ENCODE measurements around the gene TMEM108.

The TMEM108 gene

DNA sequence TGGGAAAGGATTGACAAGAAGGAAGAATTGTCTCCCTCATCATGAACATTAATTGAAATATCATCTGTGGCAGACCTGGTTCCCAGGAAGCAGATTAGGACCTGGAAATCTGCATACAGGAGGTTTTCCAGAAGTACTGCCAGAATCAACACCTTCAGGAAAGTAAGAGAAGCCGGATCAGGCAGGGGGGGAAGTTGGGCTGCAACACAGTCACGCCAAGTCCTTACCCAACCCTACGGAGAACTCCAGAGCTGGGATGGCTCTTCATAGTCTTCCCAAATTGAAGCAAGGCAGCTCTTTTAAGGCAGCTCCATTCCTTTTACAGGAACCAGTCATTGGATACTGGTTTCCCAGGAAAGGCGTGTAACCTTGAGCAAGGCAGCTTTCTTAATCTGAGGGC, 326.5 kb downstream of the TMEM108 start:
- Histone ChIP-seq H3K9me3 (ENCODE audit: control insufficient read depth, insufficient read depth, low read length) (no peaks in the 10 kb centered on the region), H3K4me2 (ENCODE audit: low read length) (no peak overlapping the region), H4K20me1 (ENCODE audit: control insufficient read depth, insufficient read depth, low read depth, low read length) (no peaks in the 10 kb centered on the region), H3K27ac (ENCODE audit: low read depth, low read length) (no peak overlapping the region), H3F3A (ENCODE audit: control insufficient read depth, insufficient read depth) (no peaks in the 10 kb centered on the region), H3K9me2 (replicated peaks; ENCODE audit: control insufficient read depth, low read length) (no peaks in the 10 kb centered on the region), H3K36me3 (ENCODE audit: control insufficient read depth, low read length) (no peaks in the 10 kb centered on the region), H3K27me3 (ENCODE audit: control insufficient read depth, low read length) (no peaks in the 10 kb centered on the region), H3K79me2 (ENCODE audit: control insufficient read depth, low read length) (no peaks in the 10 kb centered on the region), H3K4me1 (ENCODE audit: control insufficient read depth, low read length) (peaks cover 8% of the 10 kb centered on the region), H3K4me3 (ENCODE audit: low read length) (no peak overlapping the region)
- TF ChIP-seq EZH2phosphoT487 (IDR thresholded peaks at IDR 0.05; ENCODE audit: borderline replicate concordance, low read length) (no peak), CTCF (IDR thresholded peaks at IDR 0.05; ENCODE audit: low read depth, low read length, poor library complexity, severe bottlenecking) (no peak)

GRCh38 chr3:133366921-133367320, 328.7 kb downstream of the TMEM108 start:
- Histone ChIP-seq H3K27me3 (ENCODE audit: control insufficient read depth, low read length) (no peaks in the 10 kb centered on the region), H3K9me2 (replicated peaks; ENCODE audit: control insufficient read depth, low read length) (no peaks in the 10 kb centered on the region), H3F3A (ENCODE audit: control insufficient read depth, insufficient read depth) (no peaks in the 10 kb centered on the region), H3K79me2 (ENCODE audit: control insufficient read depth, low read length) (no peaks in the 10 kb centered on the region), H3K4me2 (ENCODE audit: low read length) (no peak overlapping the region), H4K20me1 (ENCODE audit: control insufficient read depth, insufficient read depth, low read depth, low read length) (no peaks in the 10 kb centered on the region), H3K4me1 (ENCODE audit: control insufficient read depth, low read length) (peaks cover 8% of the 10 kb centered on the region), H3K27ac (ENCODE audit: low read depth, low read length) (no peak overlapping the region), H3K9me3 (ENCODE audit: control insufficient read depth, insufficient read depth, low read length) (no peaks in the 10 kb centered on the region), H3K36me3 (ENCODE audit: control insufficient read depth, low read length) (no peaks in the 10 kb centered on the region), H3K4me3 (ENCODE audit: low read length) (no peak overlapping the region)
- no peak for TF ChIP-seq EZH2phosphoT487 (IDR thresholded peaks at IDR 0.05; ENCODE audit: borderline replicate concordance, low read length)
- TF ChIP-seq CTCF (IDR thresholded peaks at IDR 0.05; ENCODE audit: low read depth, low read length, poor library complexity, severe bottlenecking): no peak

GRCh38 chr3:133367403-133367802, 329.2 kb downstream of the TMEM108 start:
- H3K4me1 ChIP-seq (ENCODE audit: control insufficient read depth, low read length): peaks cover 7% of the 10 kb centered on the region
- H3K9me2 ChIP-seq (replicated peaks; ENCODE audit: control insufficient read depth, low read length): no peaks in the 10 kb centered on the region
- H4K20me1 ChIP-seq (ENCODE audit: control insufficient read depth, insufficient read depth, low read depth, low read length): no peaks in the 10 kb centered on the region
- no peak overlapping the region for H3K4me2 ChIP-seq (ENCODE audit: low read length)
- no peaks in the 10 kb centered on the region for H3K36me3 ChIP-seq (ENCODE audit: control insufficient read depth, low read length)
- no peaks in the 10 kb centered on the region for H3K27me3 ChIP-seq (ENCODE audit: control insufficient read depth, low read length)
- no peak overlapping the region for H3K27ac ChIP-seq (ENCODE audit: low read depth, low read length)
- H3F3A ChIP-seq (ENCODE audit: control insufficient read depth, insufficient read depth): no peaks in the 10 kb centered on the region
- no peaks in the 10 kb centered on the region for H3K79me2 ChIP-seq (ENCODE audit: control insufficient read depth, low read length)
- H3K4me3 ChIP-seq (ENCODE audit: low read length): no peak overlapping the region
- H3K9me3 ChIP-seq (ENCODE audit: control insufficient read depth, insufficient read depth, low read length): no peaks in the 10 kb centered on the region
- TF ChIP-seq EZH2phosphoT487 (IDR thresholded peaks at IDR 0.05; ENCODE audit: borderline replicate concordance, low read length) (no peak), CTCF (IDR thresholded peaks at IDR 0.05; ENCODE audit: low read depth, low read length, poor library complexity, severe bottlenecking) (no peak)

GRCh38 chr3:133367956-133368355, 329.8 kb downstream of the TMEM108 start:
- H3K9me2 ChIP-seq (replicated peaks; ENCODE audit: control insufficient read depth, low read length): no peaks in the 10 kb centered on the region
- TF ChIP-seq EZH2phosphoT487 (IDR thresholded peaks at IDR 0.05; ENCODE audit: borderline replicate concordance, low read length): no peak
- TF ChIP-seq CTCF (IDR thresholded peaks at IDR 0.05; ENCODE audit: low read depth, low read length, poor library complexity, severe bottlenecking): no peak
- H4K20me1 ChIP-seq (ENCODE audit: control insufficient read depth, insufficient read depth, low read depth, low read length): no peaks in the 10 kb centered on the region
- H3K4me1 ChIP-seq (ENCODE audit: control insufficient read depth, low read length): peaks cover 1% of the 10 kb centered on the region
- H3K4me3 ChIP-seq (ENCODE audit: low read length): no peak overlapping the region
- no peaks in the 10 kb centered on the region for H3K27me3 ChIP-seq (ENCODE audit: control insufficient read depth, low read length)
- no peaks in the 10 kb centered on the region for H3K9me3 ChIP-seq (ENCODE audit: control insufficient read depth, insufficient read depth, low read length)
- no peak overlapping the region for H3K27ac ChIP-seq (ENCODE audit: low read depth, low read length)
- H3K4me2 ChIP-seq (ENCODE audit: low read length): no peak overlapping the region
- H3F3A ChIP-seq (ENCODE audit: control insufficient read depth, insufficient read depth): no peaks in the 10 kb centered on the region
- no peaks in the 10 kb centered on the region for H3K79me2 ChIP-seq (ENCODE audit: control insufficient read depth, low read length)
- no peaks in the 10 kb centered on the region for H3K36me3 ChIP-seq (ENCODE audit: control insufficient read depth, low read length)
